Ovary (tissue), 9 donors: ENCODE measurements around the gene SYNGAP1. TPM values are rescaled to one million over a fixed set of nuclear protein-coding genes. Genes with fewer than 3 reads are reported as not detected.

Experiments used
- DNase-seq, 5 donors: peaks; one replicate each; pipeline ENCODE4 v3.0.0-alpha.2; 2019 to 2020
- H3K27ac ChIP-seq, 2 donors: fragments of 200-600 bp; one replicate each; pipeline versions ENCODE4 v1.5.1 to v1.8.0; 2019 to 2022
- H3K27me3 ChIP-seq: fragments of 200-600 bp; one replicate; pipeline ENCODE4 v1.8.0; 2022
- H3K36me3 ChIP-seq: fragments of 200-600 bp; sonication (generic); one replicate; pipeline ENCODE4 v1.5.1; 2019
- H3K4me1 ChIP-seq: one replicate; pipeline ENCODE4 v1.8.1; 2013; ENCODE audit warnings: mild to moderate bottlenecking, moderate library complexity; ENCODE audit not compliant: insufficient read depth
- H3K4me3 ChIP-seq: fragments of 200-600 bp; sonication (generic); one replicate; pipeline ENCODE4 v1.5.1; 2017
- H3K9me3 ChIP-seq, 2 donors: fragments of 200-600 bp in 1 of 2; sonication (generic) in 1 of 2; one replicate each; pipeline versions ENCODE4 v1.5.1 to v1.8.1; 2013 to 2019; ENCODE audit warnings: mild to moderate bottlenecking in 1 of 2, moderate library complexity in 1 of 2
- CTCF ChIP-seq, 3 donors: fragments of 450-650 bp in 2 of 3; fragments of 200-600 bp in 1 of 3; IDR thresholded peaks; one replicate each; pipeline versions ENCODE4 v1.5.1 to v1.8.0; 2016 to 2022; ENCODE audit warnings: antibody characterized with exemption in 3 of 3, mild to moderate bottlenecking in 1 of 3
- EP300 ChIP-seq: sonication (generic); formaldehyde crosslinking; IDR thresholded peaks from one replicate; pipeline ENCODE4 v1.6.1; 2017; ENCODE audit warnings: antibody characterized with exemption
- POLR2A ChIP-seq: fragments of 450-650 bp; IDR thresholded peaks from one replicate; pipeline ENCODE4 v1.6.1; 2017; ENCODE audit warnings: antibody characterized with exemption, mild to moderate bottlenecking, moderate library complexity
- WGBS, 3 donors: extraction: QIAGEN DNeasy Blood & Tissue Kit in 1 of 3; methylation state at CpG; one replicate each; pipeline versions ENCODE4 v1.1.5 to v1.1.7; 2013 to 2017; 5-methylcytosine and 5-hydroxymethylcytosine counted together
- intact Hi-C, 4 donors: fragments of 100-400 bp; cut with DNase I; formaldehyde crosslinking; loops; one replicate each; pipeline versions ENCODE4 v1.11.0 to v1.15.1; 2022 to 2023
- microRNA-seq, 3 donors: library from miRNA; unstranded; fragments of <30 nt; microRNA quantifications; one replicate each; pipeline versions ENCODE4 to v1.2.0, GENCODE V29; 2019 to 2020
- polyA plus RNA-seq, 2 donors: library from polyadenylated mRNA; stranded (reverse); fragments of 200-250 nt in 1 of 2; fragments of 350-450 nt in 1 of 2; fragmentation: Illumina TruSeq in 1 of 2; extraction: RNeasy Lipid Tissue Mini Kit (QIAGEN cat#74804) in 1 of 2; gene quantifications; one replicate each; pipeline ENCODE4 v1.2.3, GENCODE V29; 2013 to 2014
- small RNA-seq: library from RNA; depleted of rRNA; stranded (forward); fragments of <200 nt; gene quantifications from one replicate; pipeline ENCODE3, GENCODE V24; 2016
- total RNA-seq, 7 donors: library from RNA; depleted of rRNA in 2 of 7; stranded (reverse); fragments of >200 nt in 2 of 7; fragmentation: NEBNext Ultra II Directional in 3 of 7; extraction: Animal tissue kit (Norgen Biotek cat#: 25700) in 3 of 7; gene quantifications; one replicate each; pipeline versions ENCODE4 v1.1.0 to v1.2.4, GENCODE V29; 2016 to 2023
- donor health status: DM: no; HTN: no; CAD: no; lungs with moderate emphysema.
- donor health status: DM: no; HTN: no; CAD: no.
- donor health status: Bipolar disorder and iron deficiency.
- donor health status: DM: yes; HTN: yes; CAD: no.
- donor health status: DM: no; HTN: no; CAD: no.
- donor health status: DM: yes; HTN: yes; CAD: no.

Gene SYNGAP1
- total and polyA plus RNA-seq, 9 donors: 14.6 to 60.0 (median 33.5) TPM

GRCh38 chr6:33502486-33502885, 82.6 kb downstream of the SYNGAP1 start:
- Histone ChIP-seq H3K27ac (no peak overlapping the region), H3K4me1 (no peaks in the 10 kb centered on the region), H3K4me3 (no peak overlapping the region), H3K27me3 (no peaks in the 10 kb centered on the region), H3K36me3 (no peaks in the 10 kb centered on the region), H3K9me3 (no peaks in the 10 kb centered on the region)
- WGBS, 3 donors: 87 to 91% (median 90%) methylated on average over 22 to 23 of the region's 23 CpGs
- intact Hi-C loops: no loop called here
- TF ChIP-seq EP300: no peak
- no peak for TF ChIP-seq CTCF (IDR thresholded peaks at IDR 0.05)
- no peak for TF ChIP-seq POLR2A
- no peak for DNase-seq

- Histone ChIP-seq H3K36me3 (no peaks in the 10 kb centered on the region), H3K9me3 (no peaks in the 10 kb centered on the region), H3K27ac (no peak overlapping the region), H3K27me3 (no peaks in the 10 kb centered on the region), H3K4me1 (peaks cover 2% of the 10 kb centered on the region), H3K4me3 (no peak overlapping the region)
- intact Hi-C loops: no loop called here
- no peak for TF ChIP-seq CTCF (IDR thresholded peaks at IDR 0.05)
- TF ChIP-seq EP300: no peak
- no peak for TF ChIP-seq POLR2A
- DNase-seq: no peak
Observed at GRCh38 chr6:33504486-33504885, 84.6 kb downstream of the SYNGAP1 start.

Small RNAs within 50 kb of the gene (microRNA-seq; reads per million reads assigned to microRNA genes)
- gene MIR5004: 0 to 0.16 (median 0) reads per million in 3 donors

Small RNAs within 50 kb of the gene (small RNA-seq; reads per million reads assigned to genes)
- gene RPL35AP4 (not detected), gene ZBTB9 (not detected)

Other genes starting within 250 kb of the SYNGAP1 start
- gene COL11A2, start 227.6 kb upstream of the SYNGAP1 start, total RNA-seq: 1 to 10 TPM in 2 of 7 donors, under 1 TPM in 5; 0.53 to 1.2 (median 0.92) TPM
- under 1 TPM; 0.52 to 0.96 TPM for gene COL11A2, start 227.6 kb upstream of the SYNGAP1 start, polyA plus RNA-seq
- gene RXRB, start 219.4 kb upstream of the SYNGAP1 start, total RNA-seq: 10 to 100 TPM; 19.8 to 54.0 (median 48.5) TPM
- 10 to 100 TPM; 40.9 to 42.1 TPM for gene RXRB, start 219.4 kb upstream of the SYNGAP1 start, polyA plus RNA-seq
- gene SLC39A7, start 219.2 kb upstream of the SYNGAP1 start, total RNA-seq: 10 to 100 TPM; 27.4 to 73.7 (median 61.2) TPM
- 10 to 100 TPM; 54.0 to 80.0 TPM for gene SLC39A7, start 219.2 kb upstream of the SYNGAP1 start, polyA plus RNA-seq
- gene HSD17B8, start 215.4 kb upstream of the SYNGAP1 start, total RNA-seq: 10 to 100 TPM in 2 of 7 donors, 1 to 10 TPM in 5; 4.0 to 18.4 (median 7.7) TPM
- gene HSD17B8, start 215.4 kb upstream of the SYNGAP1 start, polyA plus RNA-seq: 10 to 100 TPM in 1 of 2 donors, 1 to 10 TPM in 1; 9.4 to 10.3 TPM
- 10 to 100 TPM; 20.7 to 70.6 (median 52.3) TPM for gene RING1, start 211.6 kb upstream of the SYNGAP1 start, total RNA-seq
- gene RING1, start 211.6 kb upstream of the SYNGAP1 start, polyA plus RNA-seq: 10 to 100 TPM; 37.3 to 51.7 TPM
- 10 to 100 TPM; 24.0 to 55.6 (median 45.2) TPM for gene VPS52, start 148.2 kb upstream of the SYNGAP1 start, total RNA-seq
- gene VPS52, start 148.2 kb upstream of the SYNGAP1 start, polyA plus RNA-seq: 10 to 100 TPM; 39.5 to 56.7 TPM
- gene RPS18, start 148.0 kb upstream of the SYNGAP1 start, total RNA-seq: 1,000 to 10,000 TPM; 4,177 to 8,845 (median 4,854) TPM
- over 10,000 TPM in 1 of 2 donors, 1,000 to 10,000 TPM in 1; 6,405 to 11,953 TPM for gene RPS18, start 148.0 kb upstream of the SYNGAP1 start, polyA plus RNA-seq
- gene B3GALT4, start 142.9 kb upstream of the SYNGAP1 start, total RNA-seq: 10 to 100 TPM in 2 of 7 donors, 1 to 10 TPM in 5; 4.3 to 10.6 (median 6.9) TPM
- gene B3GALT4, start 142.9 kb upstream of the SYNGAP1 start, polyA plus RNA-seq: 1 to 10 TPM; 2.7 to 7.4 TPM
- 10 to 100 TPM; 29.1 to 58.5 (median 35.0) TPM for gene WDR46, start 130.8 kb upstream of the SYNGAP1 start, total RNA-seq
- 10 to 100 TPM; 25.5 to 27.0 TPM for gene WDR46, start 130.8 kb upstream of the SYNGAP1 start, polyA plus RNA-seq
- gene PFDN6, start 130.5 kb upstream of the SYNGAP1 start, total RNA-seq: 10 to 100 TPM in 6 of 7 donors, 1 to 10 TPM in 1; 9.8 to 46.8 (median 42.0) TPM
- gene PFDN6, start 130.5 kb upstream of the SYNGAP1 start, polyA plus RNA-seq: 10 to 100 TPM; 80.3 to 83.0 TPM
- gene RGL2, start 121.1 kb upstream of the SYNGAP1 start, total RNA-seq: 10 to 100 TPM; 41.4 to 82.0 (median 64.9) TPM
- 10 to 100 TPM; 26.9 to 66.0 TPM for gene RGL2, start 121.1 kb upstream of the SYNGAP1 start, polyA plus RNA-seq
- gene TAPBP, start 106.0 kb upstream of the SYNGAP1 start, total RNA-seq: 100 to 1,000 TPM in 1 of 7 donors, 10 to 100 TPM in 6; 33.7 to 121 (median 66.9) TPM
- gene TAPBP, start 106.0 kb upstream of the SYNGAP1 start, polyA plus RNA-seq: 10 to 100 TPM; 24.4 to 40.5 TPM
- 10 to 100 TPM; 17.9 to 38.0 (median 26.1) TPM for gene ZBTB22, start 102.3 kb upstream of the SYNGAP1 start, total RNA-seq
- 10 to 100 TPM; 13.7 to 26.5 TPM for gene ZBTB22, start 102.3 kb upstream of the SYNGAP1 start, polyA plus RNA-seq
- gene DAXX, start 97.1 kb upstream of the SYNGAP1 start, total RNA-seq: 10 to 100 TPM; 18.8 to 38.9 (median 33.4) TPM
- gene DAXX, start 97.1 kb upstream of the SYNGAP1 start, polyA plus RNA-seq: 10 to 100 TPM; 30.8 to 81.5 TPM
- 1 to 10 TPM in 6 of 7 donors, under 1 TPM in 1; 0.60 to 3.9 (median 2.2) TPM for gene KIFC1, start 28.2 kb upstream of the SYNGAP1 start, total RNA-seq
- 1 to 10 TPM; 1.7 to 2.3 TPM for gene KIFC1, start 28.2 kb upstream of the SYNGAP1 start, polyA plus RNA-seq
- 100 to 1,000 TPM in 5 of 7 donors, 10 to 100 TPM in 2; 94.3 to 182 (median 123) TPM for gene PHF1, start 9.1 kb upstream of the SYNGAP1 start, total RNA-seq
- gene PHF1, start 9.1 kb upstream of the SYNGAP1 start, polyA plus RNA-seq: 100 to 1,000 TPM in 1 of 2 donors, 10 to 100 TPM in 1; 80.7 to 179 TPM
- gene CUTA, start 2.0 kb upstream of the SYNGAP1 start, total RNA-seq: 100 to 1,000 TPM; 125 to 238 (median 177) TPM
- 100 to 1,000 TPM; 173 to 250 TPM for gene CUTA, start 2.0 kb upstream of the SYNGAP1 start, polyA plus RNA-seq
- gene ZBTB9, start 34.5 kb downstream of the SYNGAP1 start, total RNA-seq: 10 to 100 TPM in 3 of 7 donors, 1 to 10 TPM in 4; 2.4 to 13.5 (median 8.8) TPM
- gene ZBTB9, start 34.5 kb downstream of the SYNGAP1 start, polyA plus RNA-seq: 10 to 100 TPM in 1 of 2 donors, 1 to 10 TPM in 1; 5.5 to 10.8 TPM
- gene BAK1, start 160.2 kb downstream of the SYNGAP1 start, total RNA-seq: 10 to 100 TPM in 4 of 7 donors, 1 to 10 TPM in 3; 3.9 to 16.9 (median 10.4) TPM
- 10 to 100 TPM in 1 of 2 donors, 1 to 10 TPM in 1; 9.8 to 12.2 TPM for gene BAK1, start 160.2 kb downstream of the SYNGAP1 start, polyA plus RNA-seq
- gene ITPR3, start 201.3 kb downstream of the SYNGAP1 start, total RNA-seq: 10 to 100 TPM in 6 of 7 donors, 1 to 10 TPM in 1; 3.7 to 31.1 (median 20.1) TPM
- 1 to 10 TPM; 3.6 to 6.9 TPM for gene ITPR3, start 201.3 kb downstream of the SYNGAP1 start, polyA plus RNA-seq